ENCODE measurements around the gene S100Z. TPM values are rescaled to one million over a fixed set of nuclear protein-coding genes. Genes with fewer than 3 reads are reported as not detected.
"Not testable (repeated sequence)": the region's sequence is repeated elsewhere in the genome, so short reads cannot be mapped to it uniquely, and the experiment has no call there.

Gene S100Z
- total RNA-seq, 1 donor from 2014 or later, result 0.80 TPM

DNA sequence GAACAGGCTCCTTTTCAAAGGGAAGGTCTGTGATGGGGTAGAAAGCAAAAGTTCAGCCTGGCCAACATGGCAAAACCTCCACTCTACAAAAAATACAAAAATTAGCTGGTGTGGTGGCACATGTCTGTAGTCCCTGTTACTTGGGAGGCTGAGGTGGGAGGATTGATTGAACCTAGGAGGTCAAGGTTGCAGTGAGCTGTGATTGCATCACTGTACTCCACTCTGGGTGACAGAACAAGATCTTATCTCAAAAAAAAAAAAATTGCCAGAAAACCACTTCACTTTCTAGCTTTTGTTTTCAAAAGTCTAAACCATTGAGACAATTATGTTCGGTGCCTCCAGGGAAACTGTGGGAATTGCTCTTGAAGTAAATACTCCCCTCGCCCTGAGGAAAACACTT is 43.5 kb downstream of the S100Z start:
- no peak overlapping the region for H3K4me3 Mint-ChIP-seq
- H3K4me1 Mint-ChIP-seq, result no peaks in the 10 kb centered on the region
- DNase-seq (ENCODE audit: low spot score in 2 of 2, unreplicated experiment in 2 of 2), result no peak
- H3K27ac Mint-ChIP-seq, result no peak overlapping the region
- peaks cover 3% of the 10 kb centered on the region for H3K27me3 Mint-ChIP-seq (ENCODE audit: low read depth)
- TF ChIP-seq, protein P1, sequence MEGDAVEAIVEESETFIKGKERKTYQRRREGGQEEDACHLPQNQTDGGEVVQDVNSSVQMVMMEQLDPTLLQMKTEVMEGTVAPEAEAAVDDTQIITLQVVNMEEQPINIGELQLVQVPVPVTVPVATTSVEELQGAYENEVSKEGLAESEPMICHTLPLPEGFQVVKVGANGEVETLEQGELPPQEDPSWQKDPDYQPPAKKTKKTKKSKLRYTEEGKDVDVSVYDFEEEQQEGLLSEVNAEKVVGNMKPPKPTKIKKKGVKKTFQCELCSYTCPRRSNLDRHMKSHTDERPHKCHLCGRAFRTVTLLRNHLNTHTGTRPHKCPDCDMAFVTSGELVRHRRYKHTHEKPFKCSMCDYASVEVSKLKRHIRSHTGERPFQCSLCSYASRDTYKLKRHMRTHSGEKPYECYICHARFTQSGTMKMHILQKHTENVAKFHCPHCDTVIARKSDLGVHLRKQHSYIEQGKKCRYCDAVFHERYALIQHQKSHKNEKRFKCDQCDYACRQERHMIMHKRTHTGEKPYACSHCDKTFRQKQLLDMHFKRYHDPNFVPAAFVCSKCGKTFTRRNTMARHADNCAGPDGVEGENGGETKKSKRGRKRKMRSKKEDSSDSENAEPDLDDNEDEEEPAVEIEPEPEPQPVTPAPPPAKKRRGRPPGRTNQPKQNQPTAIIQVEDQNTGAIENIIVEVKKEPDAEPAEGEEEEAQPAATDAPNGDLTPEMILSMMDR (IDR thresholded peaks at IDR 0.05; ENCODE audit: unreplicated experiment), result no peak
- H3K9me3 Mint-ChIP-seq, result peaks cover 19% of the 10 kb centered on the region
- peaks cover 2% of the 10 kb centered on the region for H3K36me3 Mint-ChIP-seq

DNA sequence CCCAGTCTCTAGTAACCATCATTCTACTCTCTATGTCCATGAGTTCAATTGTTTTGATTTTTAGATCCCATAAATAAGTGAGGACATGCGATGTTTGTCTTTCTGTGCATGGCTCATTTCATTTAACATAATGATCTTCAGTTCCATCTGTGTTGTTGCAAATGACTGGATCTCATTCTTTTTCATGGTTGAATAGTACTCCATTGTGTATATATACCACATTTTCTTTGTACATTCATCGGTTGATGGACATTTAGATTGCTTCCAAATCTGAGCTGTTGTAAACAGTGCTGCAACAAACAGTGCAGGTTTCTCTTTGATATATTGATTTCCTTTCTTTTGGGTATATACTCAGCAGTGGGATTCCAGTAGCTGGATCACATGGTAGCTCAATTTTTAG is 46.4 kb downstream of the S100Z start:
- H3K36me3 Mint-ChIP-seq, result peaks cover 4% of the 10 kb centered on the region
- TF ChIP-seq, protein P1 (IDR thresholded peaks at IDR 0.05; ENCODE audit: unreplicated experiment), result no peak
- no peak overlapping the region for H3K27ac Mint-ChIP-seq
- peaks cover 3% of the 10 kb centered on the region for H3K27me3 Mint-ChIP-seq (ENCODE audit: low read depth)
- no peaks in the 10 kb centered on the region for H3K4me1 Mint-ChIP-seq
- no peak for DNase-seq (ENCODE audit: low spot score in 2 of 2, unreplicated experiment in 2 of 2)
- peaks cover 45% of the 10 kb centered on the region for H3K9me3 Mint-ChIP-seq
- H3K4me3 Mint-ChIP-seq, result no peak overlapping the region

DNA sequence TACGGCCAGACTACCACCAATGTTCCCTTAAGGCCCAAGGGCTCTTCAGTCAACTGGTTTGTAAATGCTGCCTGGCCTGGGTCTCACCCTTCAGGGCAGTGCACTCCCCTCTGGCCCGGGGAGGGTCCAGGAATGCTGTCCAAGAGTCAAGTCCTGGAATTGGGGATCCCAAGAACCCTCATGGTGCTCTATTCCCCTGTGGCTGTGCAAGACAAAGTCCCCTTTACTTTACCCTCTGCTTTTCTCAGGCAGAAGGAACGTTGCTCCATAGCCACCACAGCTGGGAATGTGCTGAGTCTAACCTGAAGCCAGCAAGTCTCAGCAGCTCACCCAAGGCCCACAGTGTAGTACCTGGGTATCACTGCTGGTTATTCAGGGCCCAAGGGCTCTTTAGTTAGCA is 51.7 kb downstream of the S100Z start:
- TF ChIP-seq, protein P1 (IDR thresholded peaks at IDR 0.05; ENCODE audit: unreplicated experiment), result no peak
- H3K9me3 Mint-ChIP-seq, result peaks cover 42% of the 10 kb centered on the region
- H3K27me3 Mint-ChIP-seq (ENCODE audit: low read depth), result no peaks in the 10 kb centered on the region
- no peaks in the 10 kb centered on the region for H3K4me1 Mint-ChIP-seq
- no peak overlapping the region for H3K27ac Mint-ChIP-seq
- no peak for DNase-seq (ENCODE audit: low spot score in 2 of 2, unreplicated experiment in 2 of 2)
- peaks cover 4% of the 10 kb centered on the region for H3K36me3 Mint-ChIP-seq
- no peak overlapping the region for H3K4me3 Mint-ChIP-seq

DNA sequence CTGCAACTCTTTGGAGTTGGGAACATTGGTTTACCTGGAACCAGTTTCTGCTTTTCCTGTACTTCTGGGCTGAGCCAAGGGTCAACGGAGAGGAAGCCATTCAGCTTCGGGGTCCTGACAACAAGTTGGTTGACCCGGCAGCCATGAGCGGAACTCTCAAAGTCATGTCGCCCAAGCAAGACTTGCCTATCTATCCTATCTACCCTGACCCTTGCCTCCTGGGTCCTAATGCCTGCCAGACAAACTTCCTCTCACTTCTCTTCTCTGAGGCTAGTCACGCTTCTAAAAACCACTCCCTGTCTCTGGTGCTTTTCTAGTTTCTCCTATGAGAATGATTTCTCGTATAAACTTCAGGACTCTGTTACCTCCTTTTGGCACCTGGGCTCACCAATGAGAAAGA is 58.4 kb downstream of the S100Z start:
- H3K4me1 Mint-ChIP-seq, result no peaks in the 10 kb centered on the region
- H3K9me3 Mint-ChIP-seq, result peaks cover 5% of the 10 kb centered on the region
- H3K27ac Mint-ChIP-seq, result no peak overlapping the region
- H3K36me3 Mint-ChIP-seq, result no peaks in the 10 kb centered on the region
- TF ChIP-seq, protein P1 (IDR thresholded peaks at IDR 0.05; ENCODE audit: unreplicated experiment), result no peak
- no peak overlapping the region for H3K4me3 Mint-ChIP-seq
- H3K27me3 Mint-ChIP-seq (ENCODE audit: low read depth), result no peaks in the 10 kb centered on the region
- no peak for DNase-seq (ENCODE audit: low spot score in 2 of 2, unreplicated experiment in 2 of 2)

DNA sequence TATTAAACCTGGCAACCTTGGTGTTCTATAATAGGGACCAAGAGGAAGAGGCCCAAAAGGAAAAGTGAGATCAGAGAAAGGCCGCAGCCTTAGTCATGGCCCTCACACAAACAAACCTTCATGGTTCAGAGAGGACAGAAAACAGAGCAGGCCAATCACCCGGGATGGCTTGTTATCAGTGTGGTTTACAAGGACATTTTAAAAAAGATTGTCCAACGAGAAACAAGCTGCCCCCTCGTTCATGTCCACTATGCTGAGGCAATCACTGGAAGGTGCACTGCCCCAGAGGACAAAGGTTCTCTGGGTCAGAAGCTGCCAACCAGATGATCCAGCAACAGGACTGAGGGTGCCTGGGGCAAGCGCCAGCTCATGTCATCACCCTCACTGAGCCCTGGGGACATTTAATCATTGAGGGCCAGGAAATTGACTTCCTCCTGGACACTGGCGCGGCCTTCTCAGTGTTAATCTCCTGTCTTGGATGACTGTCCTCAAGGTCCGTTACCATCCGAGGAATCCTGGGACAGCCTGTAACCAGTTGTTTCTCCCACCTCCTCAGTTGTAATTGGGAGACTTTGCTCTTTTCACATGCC is 60.6 kb downstream of the S100Z start:
- not testable (repeated sequence) for H3K9me3 Mint-ChIP-seq; DNase-seq (ENCODE audit: low spot score in 2 of 2, unreplicated experiment in 2 of 2); H3K4me3 Mint-ChIP-seq; H3K36me3 Mint-ChIP-seq; H3K27me3 Mint-ChIP-seq (ENCODE audit: low read depth); H3K27ac Mint-ChIP-seq; H3K4me1 Mint-ChIP-seq

DNA sequence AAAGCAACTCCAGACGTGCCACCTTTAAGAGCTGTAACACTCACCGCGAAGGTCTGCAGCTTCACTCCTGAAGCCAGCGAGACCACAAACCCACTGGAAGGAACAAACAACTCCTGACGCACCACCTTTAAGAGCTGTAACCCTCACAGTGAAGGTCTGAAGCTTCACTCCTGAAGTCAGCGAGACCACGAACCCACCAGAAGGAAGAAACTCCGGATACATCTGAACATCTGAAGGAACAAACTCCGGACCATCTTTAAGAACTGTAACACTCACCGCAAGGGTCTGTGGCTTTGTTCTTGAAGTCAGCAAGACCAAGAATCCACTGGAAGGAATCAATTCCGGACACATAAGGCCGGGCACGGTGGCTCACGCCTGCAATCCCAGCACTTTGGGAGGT is 64.9 kb downstream of the S100Z start:
- not testable (repeated sequence) for H3K36me3 Mint-ChIP-seq; H3K9me3 Mint-ChIP-seq; H3K27ac Mint-ChIP-seq; H3K4me1 Mint-ChIP-seq; H3K27me3 Mint-ChIP-seq (ENCODE audit: low read depth); H3K4me3 Mint-ChIP-seq; DNase-seq (ENCODE audit: low spot score in 2 of 2, unreplicated experiment in 2 of 2)

DNA sequence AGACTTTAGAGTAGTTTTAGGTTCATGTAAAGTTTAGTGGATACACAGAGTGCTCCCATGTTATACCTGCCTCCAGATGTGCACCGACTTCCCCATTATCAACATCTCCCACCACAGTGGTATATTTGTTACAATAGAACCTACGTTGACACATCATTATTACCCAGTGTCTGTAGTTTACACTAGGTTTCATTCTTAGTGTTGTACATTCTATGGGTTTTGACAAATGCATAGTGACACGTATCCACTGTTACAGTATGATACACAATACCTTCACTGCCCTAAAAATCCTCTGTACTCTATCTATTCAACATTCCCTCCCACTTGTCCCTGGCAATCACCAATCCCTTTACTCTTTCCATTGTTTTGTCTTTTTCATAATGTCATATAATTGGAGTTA is 68.7 kb downstream of the S100Z start:
- TF ChIP-seq, protein P1 (IDR thresholded peaks at IDR 0.05; ENCODE audit: unreplicated experiment), result no peak
- no peak overlapping the region for H3K27ac Mint-ChIP-seq
- peaks cover 3% of the 10 kb centered on the region for H3K9me3 Mint-ChIP-seq
- no peak for DNase-seq (ENCODE audit: low spot score in 2 of 2, unreplicated experiment in 2 of 2)
- no peaks in the 10 kb centered on the region for H3K27me3 Mint-ChIP-seq (ENCODE audit: low read depth)
- peaks cover 3% of the 10 kb centered on the region for H3K36me3 Mint-ChIP-seq
- H3K4me1 Mint-ChIP-seq, result no peaks in the 10 kb centered on the region
- H3K4me3 Mint-ChIP-seq, result no peak overlapping the region
